CD4-positive, alpha-beta T cell treated with Interferon alpha-2 for 1 hour (primary cell): ENCODE data around the gene RNU6-1.

Experiments
- DNase-seq, 2 donors: peaks; one replicate each; pipeline ENCODE4 v3.0.0-alpha.2; 2020 to 2022

Gene RNU6-1

GRCh38 chr15:67819636-67820035 lies 20.2 kb downstream of the RNU6-1 start:
- DNase-seq: no peak

GRCh38 chr15:67818464-67818863 lies 21.4 kb downstream of the RNU6-1 start:
- no peak for DNase-seq

GRCh38 chr15:67816668-67817067 lies 23.2 kb downstream of the RNU6-1 start:
- no peak for DNase-seq

GRCh38 chr15:67815036-67815592 lies 24.7 kb downstream of the RNU6-1 start:
- DNase-seq: no peak

- DNase-seq: no peak
Measured at GRCh38 chr15:67813104-67813634, 26.7 kb downstream of the RNU6-1 start.

- DNase-seq: no peak
Measured at GRCh38 chr15:67812241-67812644, 27.6 kb downstream of the RNU6-1 start.

- no peak for DNase-seq
Measured at GRCh38 chr15:67809866-67810265, 30.0 kb downstream of the RNU6-1 start.

GRCh38 chr15:67809441-67809840 lies 30.4 kb downstream of the RNU6-1 start:
- DNase-seq: no peak

- no peak for DNase-seq
Measured at GRCh38 chr15:67808821-67809220, 31.0 kb downstream of the RNU6-1 start.

- no peak for DNase-seq
Measured at GRCh38 chr15:67807836-67808235, 32.0 kb downstream of the RNU6-1 start.

- no peak for DNase-seq
Measured at GRCh38 chr15:67807141-67807540, 32.7 kb downstream of the RNU6-1 start.

- DNase-seq: no peak
Measured at GRCh38 chr15:67806536-67806935, 33.3 kb downstream of the RNU6-1 start.

GRCh38 chr15:67805666-67806516 lies 34.0 kb downstream of the RNU6-1 start:
- DNase-seq: no peak

- DNase-seq: no peak
Measured at GRCh38 chr15:67805008-67805665, 34.7 kb downstream of the RNU6-1 start.

- no peak for DNase-seq
Measured at GRCh38 chr15:67803996-67804843, 35.6 kb downstream of the RNU6-1 start.

GRCh38 chr15:67803299-67803698 lies 36.5 kb downstream of the RNU6-1 start:
- no peak for DNase-seq

GRCh38 chr15:67801926-67802914 lies 37.6 kb downstream of the RNU6-1 start:
- no peak for DNase-seq

- DNase-seq: no peak
Measured at GRCh38 chr15:67801142-67801541, 38.7 kb downstream of the RNU6-1 start.

- DNase-seq: no peak
Measured at GRCh38 chr15:67799801-67800205, 40.0 kb downstream of the RNU6-1 start.

GRCh38 chr15:67796196-67797127 lies 43.4 kb downstream of the RNU6-1 start:
- DNase-seq: no peak
